ENCODE results near the gene GNAQ. TPM values are rescaled to one million over a fixed set of nuclear protein-coding genes. Genes with fewer than 3 reads are reported as not detected.

Gene GNAQ
- 10 to 100 TPM; 15.8 to 22.1 TPM for total RNA-seq

GRCh38 chr9:78031444-78031892 is at the start of gene GNAQ:
TSS of gene GNAQ (minus strand) at chr9:78031811. CDS start at chr9:78031235, 576 bp downstream.
- Histone ChIP-seq H3K27me3 (no peaks in the 10 kb centered on the region), H3K4me1 (peaks cover 36% of the 10 kb centered on the region), H3K9me3 (no peaks in the 10 kb centered on the region), H3K36me3 (replicated peaks in 1 of 2; ENCODE audit: insufficient read depth in 1 of 2, low read depth in 2 of 2) (no peaks in the 10 kb centered on the region), H3K27ac (peak within 1 kb of the TSS; percentile 86 to 97 (median 96)), H3K4me3 (peak within 1 kb of the TSS; percentile 20 to 39)
- ATAC-seq, result no peak
- no peak for TF ChIP-seq CTCF (IDR thresholded peaks at IDR 0.05)
- no peak for TF ChIP-seq POLR2A (IDR thresholded peaks at IDR 0.05)
- WGBS, 2 donors, result 0% methylated on average over 22 to 36 of the region's 79 CpGs
- intact Hi-C loops (cut with DNase I), result loop anchor here (10.0 kb wide), 1 partner anchor 57 kb away; no protein-coding TSS in a partner anchor
- DNase-seq, result peak in 2 of 4 donors; percentile 20 to 45

GRCh38 chr9:78074385-78075291 is 43.0 kb upstream of the GNAQ start:
- intact Hi-C loops (cut with DNase I), result no loop called here
- no peak for DNase-seq
- WGBS, 2 donors, result 47 to 56% methylated on average over 4 of the region's 4 CpGs
- Histone ChIP-seq H3K36me3 (replicated peaks in 1 of 2; ENCODE audit: insufficient read depth in 1 of 2, low read depth in 2 of 2) (no peaks in the 10 kb centered on the region), H3K27ac (no peak overlapping the region), H3K4me3 (no peak overlapping the region), H3K4me1 (no peaks in the 10 kb centered on the region), H3K9me3 (no peaks in the 10 kb centered on the region), H3K27me3 (no peaks in the 10 kb centered on the region)
- ATAC-seq, result no peak
- TF ChIP-seq POLR2A (IDR thresholded peaks at IDR 0.05), result no peak
- no peak for TF ChIP-seq CTCF (IDR thresholded peaks at IDR 0.05)

GRCh38 chr9:78073722-78074121 is 42.1 kb upstream of the GNAQ start:
- H3K4me1 ChIP-seq, result no peaks in the 10 kb centered on the region
- H3K9me3 ChIP-seq, result no peaks in the 10 kb centered on the region
- H3K27ac ChIP-seq, result no peak overlapping the region
- H3K36me3 ChIP-seq (replicated peaks in 1 of 2; ENCODE audit: insufficient read depth in 1 of 2, low read depth in 2 of 2), result no peaks in the 10 kb centered on the region
- intact Hi-C loops (cut with DNase I), result no loop called here
- ATAC-seq, result no peak
- DNase-seq, result no peak
- H3K27me3 ChIP-seq, result no peaks in the 10 kb centered on the region
- no peak overlapping the region for H3K4me3 ChIP-seq
- TF ChIP-seq CTCF (IDR thresholded peaks at IDR 0.05) (no peak), POLR2A (IDR thresholded peaks at IDR 0.05) (no peak)
- WGBS, 2 donors, result 52 to 56% methylated on average over 8 of the region's 8 CpGs

- H3K4me1 ChIP-seq, result no peaks in the 10 kb centered on the region
- TF ChIP-seq CTCF (IDR thresholded peaks at IDR 0.05), result no peak
- WGBS, 2 donors, result 63% methylated on average over 3 of the region's 3 CpGs
- H3K27ac ChIP-seq, result no peak overlapping the region
- no peaks in the 10 kb centered on the region for H3K9me3 ChIP-seq
- DNase-seq (no peak), ATAC-seq (no peak)
- intact Hi-C loops (cut with DNase I), result no loop called here
- no peaks in the 10 kb centered on the region for H3K36me3 ChIP-seq (replicated peaks in 1 of 2; ENCODE audit: insufficient read depth in 1 of 2, low read depth in 2 of 2)
- no peak overlapping the region for H3K4me3 ChIP-seq
- H3K27me3 ChIP-seq, result no peaks in the 10 kb centered on the region
Measured at GRCh38 chr9:78072586-78073199, 41.1 kb upstream of the GNAQ start.

All from body of pancreas (tissue), 4 donors.